A549 (cell line): ENCODE data around the gene ZDHHC16. TPM values are rescaled to one million over a fixed set of nuclear protein-coding genes. Genes with fewer than 3 reads are reported as not detected.

Experiments used
- polyA plus RNA-seq, 4 experiments: library from polyadenylated mRNA; depleted of rRNA in 3 of 4; stranded (reverse); fragments of >200 nt; fragmentation: RNase III in 1 of 4; extraction: RNeasy Plus Mini Kit Qiagen cat#74134 plus additional on column Dnase treatment in 1 of 4; gene quantifications; 2 replicates in 3 of 4; 3 replicates in 1 of 4; pipeline ENCODE4 v1.2.3, GENCODE V29; 2011 to 2017
- small RNA-seq, 6 experiments: library from RNA; depleted of rRNA; stranded (forward); fragments of <200 nt; gene quantifications; one replicate each; pipeline ENCODE3, GENCODE V24; 2012

Gene ZDHHC16
- polyA plus RNA-seq, 2 of the 4 experiments (the other 2 are of a cell fraction), result 47.7 to 57.0 TPM

Small RNA genes within 50 kb of the gene (small RNA-seq; reads per million reads assigned to genes)
- gene RF00019, result 0 reads per million in 6 experiments

Other genes with a start within 250 kb of the ZDHHC16 start
- 11.9 and 13.9 TPM in 2 replicates for gene ARHGAP19, start 153.5 kb upstream of the ZDHHC16 start, polyA plus RNA-seq (2011; rRNA removed)
- 6.0 to 6.9 TPM (median 6.6 TPM) in 3 replicates for gene ARHGAP19, start 153.5 kb upstream of the ZDHHC16 start, polyA plus RNA-seq (2017; fragmentation: RNase III; extraction: RNeasy Plus Mini Kit Qiagen cat#74134 plus additional on column Dnase treatment)
- gene FRAT1, start 126.9 kb upstream of the ZDHHC16 start, polyA plus RNA-seq (2011; rRNA removed), result 1.3 and 1.5 TPM in 2 replicates
- 1.2 to 2.3 TPM (median 2.0 TPM) in 3 replicates for gene FRAT1, start 126.9 kb upstream of the ZDHHC16 start, polyA plus RNA-seq (2017; fragmentation: RNase III; extraction: RNeasy Plus Mini Kit Qiagen cat#74134 plus additional on column Dnase treatment)
- gene FRAT2, start 111.4 kb upstream of the ZDHHC16 start, polyA plus RNA-seq (2011; rRNA removed), result 4.1 and 4.4 TPM in 2 replicates
- 2.8 to 5.0 TPM (median 3.9 TPM) in 3 replicates for gene FRAT2, start 111.4 kb upstream of the ZDHHC16 start, polyA plus RNA-seq (2017; fragmentation: RNase III; extraction: RNeasy Plus Mini Kit Qiagen cat#74134 plus additional on column Dnase treatment)
- gene RRP12, start 44.8 kb upstream of the ZDHHC16 start, polyA plus RNA-seq (2011; rRNA removed), result 38.1 and 40.8 TPM in 2 replicates
- gene RRP12, start 44.8 kb upstream of the ZDHHC16 start, polyA plus RNA-seq (2017; fragmentation: RNase III; extraction: RNeasy Plus Mini Kit Qiagen cat#74134 plus additional on column Dnase treatment), result 37.0 to 43.9 TPM (median 37.9 TPM) in 3 replicates
- gene PGAM1, start 20.0 kb upstream of the ZDHHC16 start, polyA plus RNA-seq (2011; rRNA removed), result 459 and 516 TPM in 2 replicates
- 516 to 557 TPM (median 525 TPM) in 3 replicates for gene PGAM1, start 20.0 kb upstream of the ZDHHC16 start, polyA plus RNA-seq (2017; fragmentation: RNase III; extraction: RNeasy Plus Mini Kit Qiagen cat#74134 plus additional on column Dnase treatment)
- 64.0 and 71.7 TPM in 2 replicates for gene EXOSC1, start 169 bp upstream of the ZDHHC16 start, polyA plus RNA-seq (2011; rRNA removed)
- 54.0 to 54.8 TPM (median 54.8 TPM) in 3 replicates for gene EXOSC1, start 169 bp upstream of the ZDHHC16 start, polyA plus RNA-seq (2017; fragmentation: RNase III; extraction: RNeasy Plus Mini Kit Qiagen cat#74134 plus additional on column Dnase treatment)
- gene MMS19, start 52.2 kb downstream of the ZDHHC16 start, polyA plus RNA-seq (2011; rRNA removed), result 65.6 and 83.4 TPM in 2 replicates
- gene MMS19, start 52.2 kb downstream of the ZDHHC16 start, polyA plus RNA-seq (2017; fragmentation: RNase III; extraction: RNeasy Plus Mini Kit Qiagen cat#74134 plus additional on column Dnase treatment), result 56.3 to 60.6 TPM (median 60.4 TPM) in 3 replicates
- gene UBTD1, start 52.7 kb downstream of the ZDHHC16 start, polyA plus RNA-seq (2011; rRNA removed), result 4.8 and 5.9 TPM in 2 replicates
- gene UBTD1, start 52.7 kb downstream of the ZDHHC16 start, polyA plus RNA-seq (2017; fragmentation: RNase III; extraction: RNeasy Plus Mini Kit Qiagen cat#74134 plus additional on column Dnase treatment), result 9.1 to 11.6 TPM (median 10.4 TPM) in 3 replicates
- 0.90 and 1.5 TPM in 2 replicates for gene ANKRD2, start 126.6 kb downstream of the ZDHHC16 start, polyA plus RNA-seq (2011; rRNA removed)
- gene ANKRD2, start 126.6 kb downstream of the ZDHHC16 start, polyA plus RNA-seq (2017; fragmentation: RNase III; extraction: RNeasy Plus Mini Kit Qiagen cat#74134 plus additional on column Dnase treatment), result 4.7 to 8.4 TPM (median 5.8 TPM) in 3 replicates
- gene HOGA1, start 138.2 kb downstream of the ZDHHC16 start, polyA plus RNA-seq (2011; rRNA removed), result 2.0 TPM in 2 replicates
- 3.1 to 3.5 TPM (median 3.1 TPM) in 3 replicates for gene HOGA1, start 138.2 kb downstream of the ZDHHC16 start, polyA plus RNA-seq (2017; fragmentation: RNase III; extraction: RNeasy Plus Mini Kit Qiagen cat#74134 plus additional on column Dnase treatment)
- gene C10orf62, start 143.5 kb downstream of the ZDHHC16 start, polyA plus RNA-seq (2011; rRNA removed), result 0.12 TPM in 1 of 2 replicates, not detected in the other
- 0.10 TPM in 1 of 3 replicates, not detected in the others for gene C10orf62, start 143.5 kb downstream of the ZDHHC16 start, polyA plus RNA-seq (2017; fragmentation: RNase III; extraction: RNeasy Plus Mini Kit Qiagen cat#74134 plus additional on column Dnase treatment)
- gene MORN4, start 187.3 kb downstream of the ZDHHC16 start, polyA plus RNA-seq (2011; rRNA removed), result 13.8 and 14.2 TPM in 2 replicates
- 8.3 to 10.9 TPM (median 8.9 TPM) in 3 replicates for gene MORN4, start 187.3 kb downstream of the ZDHHC16 start, polyA plus RNA-seq (2017; fragmentation: RNase III; extraction: RNeasy Plus Mini Kit Qiagen cat#74134 plus additional on column Dnase treatment)
- 16.6 and 18.8 TPM in 2 replicates for gene PI4K2A, start 194.5 kb downstream of the ZDHHC16 start, polyA plus RNA-seq (2011; rRNA removed)
- gene PI4K2A, start 194.5 kb downstream of the ZDHHC16 start, polyA plus RNA-seq (2017; fragmentation: RNase III; extraction: RNeasy Plus Mini Kit Qiagen cat#74134 plus additional on column Dnase treatment), result 14.1 to 16.6 TPM (median 14.8 TPM) in 3 replicates
- 48.7 and 64.1 TPM in 2 replicates for gene AVPI1, start 241.1 kb downstream of the ZDHHC16 start, polyA plus RNA-seq (2011; rRNA removed)
- gene AVPI1, start 241.1 kb downstream of the ZDHHC16 start, polyA plus RNA-seq (2017; fragmentation: RNase III; extraction: RNeasy Plus Mini Kit Qiagen cat#74134 plus additional on column Dnase treatment), result 58.4 to 72.3 TPM (median 70.3 TPM) in 3 replicates